ENCODE data around the gene DOLPP1.

DOLPP1 gene

GRCh38 chr9:129075996-129076639 is 4.8 kb upstream of the DOLPP1 start:
- no peak overlapping the region for H3K4me3 ChIP-seq (ENCODE audit: low read depth, low read length)
- ChIA-PET POLR2A (no interaction called here), CTCF (no interaction called here)
- TF ChIP-seq CTCF (IDR thresholded peaks at IDR 0.05; ENCODE audit: insufficient read depth, low read length, missing control alignments) = no peak
- DNase-seq (ENCODE audit: low read depth, low spot score) = no peak

GRCh38 chr9:129076640-129077037 is 4.3 kb upstream of the DOLPP1 start:
- ChIA-PET CTCF (no interaction called here), POLR2A (no interaction called here)
- no peak for TF ChIP-seq CTCF (IDR thresholded peaks at IDR 0.05; ENCODE audit: insufficient read depth, low read length, missing control alignments)
- DNase-seq (ENCODE audit: low read depth, low spot score) = no peak
- H3K4me3 ChIP-seq (ENCODE audit: low read depth, low read length) = no peak overlapping the region

GRCh38 chr9:129077236-129077635 is 3.7 kb upstream of the DOLPP1 start:
- no peak for TF ChIP-seq CTCF (IDR thresholded peaks at IDR 0.05; ENCODE audit: insufficient read depth, low read length, missing control alignments)
- H3K4me3 ChIP-seq (ENCODE audit: low read depth, low read length) = no peak overlapping the region
- no peak for DNase-seq (ENCODE audit: low read depth, low spot score)
- ChIA-PET CTCF (interaction anchor here (1.6 kb wide), 1 partner anchor 26 kb away, joined by 6 read pairs; no protein-coding TSS in a partner anchor), POLR2A (no interaction called here)

- TF ChIP-seq CTCF (IDR thresholded peaks at IDR 0.05; ENCODE audit: insufficient read depth, low read length, missing control alignments) = no peak
- ChIA-PET POLR2A (no interaction called here), CTCF (interaction anchor here (1.6 to 1.8 kb wide), 2 partner anchors 24 to 50 kb away, joined by 5 to 6 read pairs; no protein-coding TSS in a partner anchor)
- DNase-seq (ENCODE audit: low read depth, low spot score) = no peak
- no peak overlapping the region for H3K4me3 ChIP-seq (ENCODE audit: low read depth, low read length)
Measured at GRCh38 chr9:129078691-129079503, 2.0 kb upstream of the DOLPP1 start.

GRCh38 chr9:129079829-129080228 is 1.1 kb upstream of the DOLPP1 start:
- ChIA-PET POLR2A (no interaction called here), CTCF (interaction anchor here (1.3 kb wide), 1 partner anchor 52 kb away, joined by 6 read pairs; the partner anchor contains the start of gene SH3GLB2)
- peak overlapping the region; percentile 87 for H3K4me3 ChIP-seq (ENCODE audit: low read depth, low read length)
- TF ChIP-seq CTCF (IDR thresholded peaks at IDR 0.05; ENCODE audit: insufficient read depth, low read length, missing control alignments) = no peak
- no peak for DNase-seq (ENCODE audit: low read depth, low spot score)

GRCh38 chr9:129080298-129080600 is 662 bp upstream of the DOLPP1 start:
- TF ChIP-seq CTCF (IDR thresholded peaks at IDR 0.05; ENCODE audit: insufficient read depth, low read length, missing control alignments) = no peak
- POLR2A ChIA-PET = interaction anchor here (1.0 kb wide), 1 partner anchor 15 kb away, joined by 5 read pairs; no protein-coding TSS in a partner anchor
- no peak for DNase-seq (ENCODE audit: low read depth, low spot score)
- CTCF ChIA-PET = interaction anchor here (1.1 to 1.3 kb wide), 2 partner anchors 52 to 73 kb away, joined by 4 to 6 read pairs; partner anchors contain the start of gene SH3GLB2
- H3K4me3 ChIP-seq (ENCODE audit: low read depth, low read length) = peak overlapping the region; percentile 87

Measured in AG04449 (cell line).